ENCODE measurements around the gene PAQR7. TPM values are rescaled to one million over a fixed set of nuclear protein-coding genes. Genes with fewer than 3 reads are reported as not detected.

Gene PAQR7
- total RNA-seq, 4 donors from 2014 or later, result 6.6 to 18.3 (median 12.1) TPM

DNA sequence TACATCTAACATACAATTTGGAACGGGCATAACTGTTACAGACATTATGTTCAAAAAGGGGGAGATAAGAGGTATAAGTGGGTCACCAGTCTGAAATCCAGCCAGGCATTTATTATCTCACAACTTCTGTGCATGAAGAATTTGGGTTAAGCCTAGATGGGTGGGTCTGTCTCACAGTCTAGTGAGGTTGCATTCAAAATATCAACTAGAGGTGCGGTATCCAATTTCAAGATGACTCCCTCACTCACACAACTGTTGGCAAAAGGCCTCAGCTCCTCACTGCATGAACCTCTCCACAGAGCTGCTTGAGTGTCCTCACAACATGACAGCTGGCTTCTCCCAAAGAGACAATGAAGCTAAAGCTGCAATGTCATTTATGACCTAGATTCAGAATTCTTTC is 21.0 kb downstream of the PAQR7 start:
- intact Hi-C loops (cut with DNase I), result no loop called here
- no peaks in the 10 kb centered on the region for H3K27me3 ChIP-seq
- WGBS, 2 donors, result 89 to 92% methylated on average over 2 of the region's 2 CpGs
- DNase-seq, result no peak
- H3K4me1 ChIP-seq, result peaks cover 0 to 12% (median 7%) of the 10 kb centered on the region in 3 donors
- no peaks in the 10 kb centered on the region for H3K9me3 ChIP-seq
- TF ChIP-seq POLR2A (IDR thresholded peaks at IDR 0.05), result no peak
- TF ChIP-seq, protein P1, sequence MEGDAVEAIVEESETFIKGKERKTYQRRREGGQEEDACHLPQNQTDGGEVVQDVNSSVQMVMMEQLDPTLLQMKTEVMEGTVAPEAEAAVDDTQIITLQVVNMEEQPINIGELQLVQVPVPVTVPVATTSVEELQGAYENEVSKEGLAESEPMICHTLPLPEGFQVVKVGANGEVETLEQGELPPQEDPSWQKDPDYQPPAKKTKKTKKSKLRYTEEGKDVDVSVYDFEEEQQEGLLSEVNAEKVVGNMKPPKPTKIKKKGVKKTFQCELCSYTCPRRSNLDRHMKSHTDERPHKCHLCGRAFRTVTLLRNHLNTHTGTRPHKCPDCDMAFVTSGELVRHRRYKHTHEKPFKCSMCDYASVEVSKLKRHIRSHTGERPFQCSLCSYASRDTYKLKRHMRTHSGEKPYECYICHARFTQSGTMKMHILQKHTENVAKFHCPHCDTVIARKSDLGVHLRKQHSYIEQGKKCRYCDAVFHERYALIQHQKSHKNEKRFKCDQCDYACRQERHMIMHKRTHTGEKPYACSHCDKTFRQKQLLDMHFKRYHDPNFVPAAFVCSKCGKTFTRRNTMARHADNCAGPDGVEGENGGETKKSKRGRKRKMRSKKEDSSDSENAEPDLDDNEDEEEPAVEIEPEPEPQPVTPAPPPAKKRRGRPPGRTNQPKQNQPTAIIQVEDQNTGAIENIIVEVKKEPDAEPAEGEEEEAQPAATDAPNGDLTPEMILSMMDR (IDR thresholded peaks at IDR 0.05), result no peak
- no peak overlapping the region for H3K4me3 ChIP-seq
- no peak overlapping the region for H3K27ac ChIP-seq
- H3K36me3 ChIP-seq, result no peaks in the 10 kb centered on the region

GRCh38 chr1:25848531-25848930 is 27.0 kb downstream of the PAQR7 start:
- Histone ChIP-seq H3K27ac (no peak overlapping the region), H3K9me3 (no peaks in the 10 kb centered on the region), H3K27me3 (no peaks in the 10 kb centered on the region), H3K36me3 (no peaks in the 10 kb centered on the region), H3K4me3 (no peak overlapping the region), H3K4me1 (no peaks in the 10 kb centered on the region)
- intact Hi-C loops (cut with DNase I), result no loop called here
- TF ChIP-seq POLR2A (IDR thresholded peaks at IDR 0.05), result no peak
- 43 to 62% methylated on average over 1 of the region's 1 CpG for WGBS, 2 donors
- no peak for DNase-seq

DNA sequence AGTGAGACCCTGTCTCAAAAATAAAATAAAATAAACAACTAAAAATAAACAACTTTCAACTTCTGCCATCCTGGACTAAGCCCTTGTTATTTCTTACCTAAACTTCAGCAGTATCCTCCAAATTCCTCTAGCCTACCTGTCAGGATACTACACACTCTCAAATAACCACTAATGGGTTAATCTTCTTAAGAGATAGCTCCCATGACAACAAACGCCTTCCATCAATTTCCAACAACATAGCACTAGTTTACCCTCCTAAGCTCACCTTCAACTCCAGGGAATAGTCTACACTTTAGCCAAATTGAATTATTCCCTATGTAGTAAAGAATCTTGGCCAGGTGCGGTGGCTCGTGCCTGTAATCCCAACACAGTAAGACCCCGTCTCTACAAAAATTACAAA is 27.6 kb downstream of the PAQR7 start:
- no peaks in the 10 kb centered on the region for H3K4me1 ChIP-seq
- intact Hi-C loops (cut with DNase I), result no loop called here
- no peak overlapping the region for H3K27ac ChIP-seq
- TF ChIP-seq POLR2A (IDR thresholded peaks at IDR 0.05), result no peak
- TF ChIP-seq, protein P1 (IDR thresholded peaks at IDR 0.05), result no peak
- 79 to 81% methylated on average over 4 of the region's 4 CpGs for WGBS, 2 donors
- H3K36me3 ChIP-seq, result no peaks in the 10 kb centered on the region
- no peak for DNase-seq
- no peaks in the 10 kb centered on the region for H3K9me3 ChIP-seq
- no peaks in the 10 kb centered on the region for H3K27me3 ChIP-seq
- H3K4me3 ChIP-seq, result no peak overlapping the region

- no peak for TF ChIP-seq POLR2A (IDR thresholded peaks at IDR 0.05)
- TF ChIP-seq, protein P1 (IDR thresholded peaks at IDR 0.05), result no peak
- Histone ChIP-seq H3K4me1 (no peaks in the 10 kb centered on the region), H3K9me3 (no peaks in the 10 kb centered on the region), H3K36me3 (no peaks in the 10 kb centered on the region), H3K27me3 (no peaks in the 10 kb centered on the region), H3K27ac (no peak overlapping the region), H3K4me3 (no peak overlapping the region)
- intact Hi-C loops (cut with DNase I), result no loop called here
- 81 to 90% methylated on average over 5 of the region's 5 CpGs for WGBS, 2 donors
- no peak for DNase-seq
Observed at GRCh38 chr1:25845664-25846063, 29.8 kb downstream of the PAQR7 start.

DNA sequence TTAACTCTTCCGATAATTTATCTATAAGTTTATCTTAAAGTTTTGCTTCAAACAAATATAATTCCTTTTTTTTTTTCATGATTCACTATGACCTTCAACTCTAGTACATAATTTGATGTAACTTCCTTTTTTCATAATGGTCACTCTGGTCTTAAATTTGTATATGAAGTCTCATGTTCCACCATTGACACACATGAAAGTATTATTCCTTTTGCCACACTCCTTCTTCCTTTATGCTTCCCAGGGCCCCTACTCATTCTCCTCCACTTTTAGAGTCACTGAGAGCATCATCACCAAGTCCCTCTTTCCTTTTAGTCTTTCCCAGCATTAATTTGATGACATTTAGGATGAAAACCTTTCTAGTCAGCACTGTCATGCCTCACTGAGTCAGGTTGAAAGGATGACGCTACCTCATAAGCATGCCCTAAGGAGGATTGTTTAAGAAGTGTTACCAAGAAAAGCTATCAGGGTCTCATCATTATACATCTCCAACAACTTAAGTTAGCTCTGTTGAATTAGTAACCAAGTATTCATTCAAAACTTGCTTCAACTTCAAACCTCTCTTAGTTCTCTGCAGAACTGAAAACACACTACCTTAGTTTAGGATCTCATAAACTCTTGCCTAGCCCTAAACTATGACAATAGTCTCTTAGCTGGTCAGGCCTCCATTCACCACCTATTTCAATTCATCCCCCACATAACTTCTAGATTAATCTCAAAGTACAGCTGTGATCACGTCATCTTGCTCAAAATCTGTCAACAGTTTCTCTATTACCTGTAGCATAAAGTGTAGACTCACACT is 30.8 kb downstream of the PAQR7 start:
- intact Hi-C loops (cut with DNase I), result no loop called here
- no peaks in the 10 kb centered on the region for H3K9me3 ChIP-seq
- DNase-seq, result no peak
- 90% methylated on average over 3 of the region's 3 CpGs for WGBS, 2 donors
- no peaks in the 10 kb centered on the region for H3K36me3 ChIP-seq
- no peak overlapping the region for H3K27ac ChIP-seq
- no peaks in the 10 kb centered on the region for H3K27me3 ChIP-seq
- TF ChIP-seq, protein P1 (IDR thresholded peaks at IDR 0.05), result no peak
- no peak for TF ChIP-seq POLR2A (IDR thresholded peaks at IDR 0.05)
- no peaks in the 10 kb centered on the region for H3K4me1 ChIP-seq
- H3K4me3 ChIP-seq, result no peak overlapping the region

Measured in esophagus squamous epithelium (tissue), 5 donors.